HG02623 (cell line): ENCODE data around the gene LEFTY2.
"Not testable (repeated sequence)": the region's sequence is repeated elsewhere in the genome, so short reads cannot be mapped to it uniquely, and the experiment has no call there.

Experiments
- ATAC-seq: cut with Tn5 transposase; IDR thresholded peaks from one replicate; pipeline ENCODE4 v1.9.1; 2021; ENCODE audit warnings: moderate library complexity; ENCODE audit not compliant: unreplicated experiment

The LEFTY2 gene

GRCh38 chr1:225954753-225955152 lies 13.7 kb upstream of the LEFTY2 start:
- no peak for ATAC-seq

DNA sequence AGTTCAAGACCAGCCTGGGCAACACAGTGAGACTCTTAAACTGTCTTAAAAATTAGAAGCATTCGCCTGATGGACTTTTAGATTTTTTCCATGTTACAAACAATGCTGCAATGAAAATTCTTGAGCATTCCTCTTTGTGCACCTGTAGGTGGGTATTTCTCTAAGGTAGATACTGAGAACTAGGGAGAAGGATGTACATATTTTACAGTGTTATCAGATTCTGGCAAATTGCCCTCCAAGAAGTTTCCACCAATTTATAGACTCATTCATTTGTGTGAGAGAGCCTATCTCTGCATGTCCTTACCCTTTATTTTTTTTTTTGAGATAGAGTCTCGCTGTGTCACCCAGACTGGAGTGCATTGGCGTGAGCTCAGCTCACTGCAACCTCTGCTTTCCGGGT lies 12.3 kb upstream of the LEFTY2 start:
- no peak for ATAC-seq

DNA sequence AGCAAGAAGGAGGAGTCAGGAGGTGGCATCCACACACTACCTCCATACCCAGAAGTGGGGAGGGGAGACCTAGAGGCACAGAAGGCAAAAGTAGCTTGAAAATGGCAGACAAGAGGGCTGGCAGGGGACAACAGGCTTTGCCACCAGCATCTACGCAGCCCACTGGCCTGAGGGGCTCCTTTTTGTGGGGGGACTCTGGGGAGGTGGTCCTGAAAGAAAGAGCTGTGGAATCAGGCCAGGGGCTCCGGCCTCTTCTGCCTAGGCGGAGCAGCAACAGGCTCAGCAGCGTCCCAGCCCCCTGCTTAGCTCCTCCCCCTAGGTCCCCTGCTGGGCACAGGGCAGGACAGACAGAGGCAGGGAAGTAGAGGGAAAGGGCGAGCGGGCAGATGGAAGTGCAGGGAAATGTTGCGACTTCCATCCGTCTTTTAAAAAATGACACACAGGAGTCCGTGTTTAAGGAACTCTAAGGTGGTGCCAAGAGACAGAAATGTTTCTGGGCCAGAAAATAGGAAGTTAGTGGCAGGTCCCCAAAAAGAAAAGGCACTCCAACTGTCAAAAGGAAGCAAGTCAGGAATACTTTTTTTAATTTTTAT lies 10.0 kb upstream of the LEFTY2 start:
- ATAC-seq: no peak

DNA sequence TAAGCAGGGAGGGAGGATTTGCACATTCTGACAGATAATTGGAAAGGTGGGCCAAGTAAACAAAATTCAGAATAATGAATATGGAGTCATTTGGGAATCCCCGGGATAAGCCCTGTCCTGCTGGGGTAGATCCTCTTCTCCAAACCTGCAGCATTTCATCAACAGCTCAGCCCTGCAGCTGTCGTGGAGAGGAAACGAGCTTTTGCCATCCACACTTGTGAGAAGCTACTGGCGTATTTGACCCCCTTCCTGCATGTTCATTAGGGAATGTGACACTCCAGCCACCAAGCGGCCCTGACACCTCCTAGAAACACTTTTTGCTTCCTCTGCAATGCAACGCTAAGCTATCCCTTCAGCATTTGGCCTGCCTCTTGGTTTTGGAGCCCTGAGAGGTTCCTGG lies 8.0 kb upstream of the LEFTY2 start:
- no peak for ATAC-seq

GRCh38 chr1:225946803-225947202 lies 5.8 kb upstream of the LEFTY2 start:
- no peak for ATAC-seq

GRCh38 chr1:225946082-225946620 lies 5.1 kb upstream of the LEFTY2 start:
- no peak for ATAC-seq

GRCh38 chr1:225945564-225945963 lies 4.5 kb upstream of the LEFTY2 start:
- ATAC-seq: no peak

- peak; percentile 66 for ATAC-seq
These were observed 3.9 kb upstream of the LEFTY2 start for GRCh38 chr1:225944951-225945350.

DNA sequence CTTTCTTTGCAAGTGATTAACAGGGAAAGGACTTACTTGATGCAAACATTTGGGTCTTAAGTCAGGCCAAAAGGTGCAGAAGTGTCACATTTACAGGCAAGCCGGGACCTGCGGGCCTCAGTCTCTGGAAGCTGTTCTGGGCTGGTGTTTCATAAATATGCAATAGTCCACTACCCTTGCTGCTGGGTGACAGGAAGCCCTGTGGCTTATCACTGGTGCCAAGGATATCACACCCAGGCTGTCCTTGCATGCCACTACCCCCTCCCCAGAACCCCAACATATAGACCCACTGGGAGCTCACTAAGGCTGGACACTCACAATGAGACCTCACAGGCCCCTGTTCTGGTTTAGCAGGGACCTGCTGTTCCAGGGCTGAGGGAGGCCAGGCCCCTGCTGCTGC lies 3.4 kb upstream of the LEFTY2 start:
- no peak for ATAC-seq

GRCh38 chr1:225943582-225943981 lies 2.6 kb upstream of the LEFTY2 start:
- no peak for ATAC-seq

DNA sequence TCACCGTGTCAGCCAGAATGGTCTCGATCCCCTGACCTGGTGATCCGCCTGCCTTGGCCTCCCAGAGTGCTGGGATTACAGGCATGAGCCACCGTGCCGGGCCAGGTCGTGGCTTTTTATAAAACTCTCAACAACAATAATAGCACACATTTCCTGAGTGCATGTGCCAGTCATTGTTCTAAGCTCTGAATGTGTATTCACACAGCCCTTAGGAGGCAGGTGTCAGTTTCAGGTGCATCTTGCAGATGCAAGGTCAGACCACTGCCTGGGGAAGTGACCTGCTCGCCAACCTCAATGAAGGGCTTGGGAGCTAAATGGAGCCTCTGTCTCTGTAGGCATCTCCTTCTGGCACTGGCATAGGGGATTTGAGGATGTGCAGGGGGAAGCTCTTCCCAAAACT lies 1.6 kb upstream of the LEFTY2 start:
- peak; percentile 70 for ATAC-seq

- no peak for ATAC-seq
These were observed 862 bp upstream of the LEFTY2 start for GRCh38 chr1:225941942-225942222.

DNA sequence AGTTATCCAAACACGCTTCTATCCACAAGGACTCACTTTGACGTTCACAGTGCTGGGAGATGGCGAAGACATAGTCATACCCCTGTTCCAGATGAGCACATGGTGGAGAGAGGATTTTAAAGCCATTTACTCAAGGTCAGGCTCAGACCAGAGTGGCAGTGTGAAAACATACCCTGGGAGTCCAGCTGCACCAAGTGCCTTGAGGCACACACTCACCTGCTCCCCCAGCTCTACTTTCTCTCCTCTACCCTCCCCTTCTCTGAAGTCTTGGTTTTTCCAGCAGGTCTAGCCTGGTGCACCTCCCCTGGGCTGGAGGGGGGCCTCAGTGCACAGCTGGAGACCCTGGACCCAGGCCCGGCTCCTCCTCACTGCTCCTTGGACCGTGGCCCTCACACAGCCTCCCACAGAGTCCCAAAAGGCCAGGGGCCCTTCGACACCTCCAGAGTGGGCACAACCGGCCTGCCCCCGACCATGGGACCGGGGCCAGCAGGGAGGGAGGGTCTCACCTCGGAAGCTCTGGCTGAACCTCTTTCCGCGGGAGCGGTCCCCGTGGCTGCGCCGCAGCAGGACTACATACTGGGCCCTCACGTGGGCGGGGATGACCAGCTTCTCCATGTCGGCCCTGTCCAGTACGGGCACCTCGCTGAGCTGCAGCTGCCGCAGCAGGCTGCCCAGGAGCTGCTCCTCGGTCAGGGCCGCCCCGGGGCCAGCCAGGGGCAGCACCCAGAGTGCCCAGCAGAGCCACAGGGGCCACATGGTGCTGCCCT lies 452 bp downstream of the LEFTY2 start:
- no peak for ATAC-seq

GRCh38 chr1:225939939-225940310 lies 1.1 kb downstream of the LEFTY2 start:
- ATAC-seq: not testable (repeated sequence)

DNA sequence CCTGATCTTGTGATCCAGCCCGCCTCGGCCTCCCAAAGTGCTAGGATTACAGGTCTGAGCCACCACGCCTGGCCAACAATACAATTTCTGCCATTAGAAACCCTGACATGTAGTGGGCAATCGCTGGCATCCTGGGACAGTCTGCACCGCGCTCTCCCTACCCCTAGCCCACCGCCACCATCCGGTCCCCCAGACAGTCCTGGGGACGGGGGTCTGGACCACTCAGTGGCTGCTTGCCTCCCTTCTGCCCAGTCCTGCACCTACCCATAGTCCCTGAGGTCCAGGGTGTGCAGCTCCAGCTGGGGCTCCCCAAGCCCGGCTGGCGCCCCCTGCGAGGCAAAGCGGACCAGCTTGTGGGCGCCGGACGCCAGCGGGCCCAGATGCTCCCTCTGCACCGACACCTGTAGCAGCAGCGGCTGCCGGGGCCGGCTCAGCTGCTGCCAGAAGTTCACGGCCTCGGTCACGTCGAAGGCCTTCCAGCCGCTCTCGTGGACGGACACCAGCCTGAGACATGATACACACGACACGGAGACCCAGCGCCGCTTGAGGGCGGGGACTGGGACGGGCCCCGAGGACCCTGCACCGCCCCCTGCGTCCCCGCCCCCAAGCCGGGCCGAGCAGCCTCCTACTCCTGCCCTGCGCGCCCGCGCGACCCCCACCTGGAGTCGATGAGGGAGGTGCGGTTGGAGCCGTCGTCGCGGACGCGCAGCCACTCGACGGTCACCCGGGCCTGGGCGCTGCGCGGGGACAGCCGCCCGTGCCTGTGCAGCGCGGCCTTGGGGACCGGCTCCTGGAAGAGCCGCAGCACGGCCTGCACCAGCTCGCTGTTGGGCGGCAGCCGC lies 1.7 kb downstream of the LEFTY2 start:
- not testable (repeated sequence) for ATAC-seq

GRCh38 chr1:225937048-225937968 lies 3.7 kb downstream of the LEFTY2 start:
- ATAC-seq: no peak

GRCh38 chr1:225936523-225936922 lies 4.5 kb downstream of the LEFTY2 start:
- ATAC-seq: no peak

GRCh38 chr1:225936086-225936485 lies 4.9 kb downstream of the LEFTY2 start:
- ATAC-seq: not testable (repeated sequence)

DNA sequence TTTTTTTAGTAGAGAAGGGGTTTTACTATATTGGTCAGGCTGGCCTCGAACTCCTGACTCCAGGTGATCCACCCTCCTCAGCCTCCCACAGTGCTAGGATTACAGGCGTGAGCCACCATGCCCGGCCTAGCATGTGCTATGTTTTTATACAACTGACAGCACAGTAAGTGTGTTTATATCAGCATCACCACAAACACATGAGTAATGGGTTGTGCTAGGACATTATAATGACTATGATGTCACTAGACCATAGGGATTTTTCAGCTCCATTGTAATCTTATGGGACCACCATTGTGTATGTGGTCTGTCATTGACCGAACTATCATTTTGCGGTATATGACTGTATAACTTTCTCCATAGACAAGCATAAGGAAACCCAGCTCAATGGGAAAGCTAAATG lies 6.3 kb downstream of the LEFTY2 start:
- no peak for ATAC-seq

DNA sequence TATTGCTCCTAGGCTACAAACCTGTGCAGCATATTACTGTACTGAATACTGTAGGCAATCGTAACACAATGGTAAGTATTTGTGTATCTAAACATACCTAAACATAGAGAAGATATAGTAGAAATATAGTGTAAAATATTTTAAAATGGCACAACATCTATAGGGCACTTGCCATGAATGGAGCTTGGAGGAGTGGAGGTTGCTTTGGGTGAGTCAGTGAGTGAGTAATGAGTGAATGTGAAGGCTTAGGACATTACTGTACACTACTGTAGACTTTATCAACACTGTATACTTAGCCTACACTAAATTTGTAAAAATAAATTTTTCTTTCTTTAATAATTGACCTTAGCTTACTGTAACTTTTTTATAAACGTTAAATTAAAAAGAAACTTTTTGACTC lies 7.9 kb downstream of the LEFTY2 start:
- ATAC-seq: no peak
